GM18870 (cell line): Measurements from ENCODE around the gene ATP1A2.

ENCODE experiments used
- ATAC-seq: cut with Tn5 transposase; IDR thresholded peaks from one replicate; pipeline ENCODE4 v1.9.1; 2021; ENCODE audit warnings: moderate library complexity; ENCODE audit not compliant: unreplicated experiment

Gene ATP1A2

GRCh38 chr1:160139840-160140239, 24.3 kb downstream of the ATP1A2 start:
- no peak for ATAC-seq

GRCh38 chr1:160143695-160144094, 28.1 kb downstream of the ATP1A2 start:
- no peak for ATAC-seq

- ATAC-seq = no peak
Measured at GRCh38 chr1:160144921-160145320, 29.4 kb downstream of the ATP1A2 start.

- ATAC-seq = no peak
Measured at GRCh38 chr1:160146107-160146506, 30.5 kb downstream of the ATP1A2 start.

GRCh38 chr1:160148121-160148520, 32.6 kb downstream of the ATP1A2 start:
- ATAC-seq = no peak

- no peak for ATAC-seq
Measured at GRCh38 chr1:160149233-160149632, 33.7 kb downstream of the ATP1A2 start.

- no peak for ATAC-seq
Measured at GRCh38 chr1:160149716-160150115, 34.2 kb downstream of the ATP1A2 start.

GRCh38 chr1:160151303-160151702, 35.7 kb downstream of the ATP1A2 start, which contains the start of gene ATP1A4:
ATP1A4 (plus strand) TSS chr1:160151603; CDS start chr1:160152041, 438 bp downstream.
- ATAC-seq = no peak

- ATAC-seq = no peak
Measured at GRCh38 chr1:160154790-160155189, 39.2 kb downstream of the ATP1A2 start.

- ATAC-seq = no peak
Measured at GRCh38 chr1:160156361-160156760, 40.8 kb downstream of the ATP1A2 start.

- no peak for ATAC-seq
Measured at GRCh38 chr1:160157174-160157573, 41.6 kb downstream of the ATP1A2 start.

- ATAC-seq = no peak
Measured at GRCh38 chr1:160158031-160158430, 42.5 kb downstream of the ATP1A2 start.

GRCh38 chr1:160158534-160158933, 43.0 kb downstream of the ATP1A2 start:
- no peak for ATAC-seq

- no peak for ATAC-seq
Measured at GRCh38 chr1:160159846-160160245, 44.3 kb downstream of the ATP1A2 start.

GRCh38 chr1:160161965-160162705, 46.6 kb downstream of the ATP1A2 start:
- no peak for ATAC-seq

- no peak for ATAC-seq
Measured at GRCh38 chr1:160162931-160163330, 47.4 kb downstream of the ATP1A2 start.

- no peak for ATAC-seq
Measured at GRCh38 chr1:160163615-160164014, 48.1 kb downstream of the ATP1A2 start.

GRCh38 chr1:160164121-160164520, 48.6 kb downstream of the ATP1A2 start:
- no peak for ATAC-seq

GRCh38 chr1:160166166-160166868, 50.8 kb downstream of the ATP1A2 start:
- no peak for ATAC-seq

- no peak for ATAC-seq
Measured at GRCh38 chr1:160167056-160167455, 51.5 kb downstream of the ATP1A2 start.

GRCh38 chr1:160167580-160167979, 52.0 kb downstream of the ATP1A2 start:
- no peak for ATAC-seq

- ATAC-seq = no peak
Measured at GRCh38 chr1:160168016-160168415, 52.5 kb downstream of the ATP1A2 start.
